Activated T-cell treated with anti-CD3 and anti-CD28 coated beads, Interleukin-2, amount 50 U/mL, for 72 hours (primary cell): ENCODE measurements around the gene GLRA2. TPM values are rescaled to one million over a fixed set of nuclear protein-coding genes. Genes with fewer than 3 reads are reported as not detected.
A peak's percentile ranks its signal among the peaks of the same experiment; 100 is the strongest.
"Not testable (repeated sequence)": the region's sequence is repeated elsewhere in the genome, so short reads cannot be mapped to it uniquely, and the experiment has no call there.

Experiments
- ATAC-seq, 2 donors: fragments of 150-1000 bp; cut with Tn5 transposase; replicated peaks in 1 of 2; 2 replicates each; pipeline ENCODE4 v1.10.0; 2021; ENCODE audit warnings: moderate library complexity in 2 of 2, mild to moderate bottlenecking in 1 of 2
- DNase-seq, 2 donors: peaks; one replicate each; pipeline ENCODE4 v3.0.0; 2021 to 2022; ENCODE audit warnings: mixed read lengths in 1 of 2
- H3K27ac Mint-ChIP-seq: one replicate; pipeline ENCODE4 v1.8.0; 2022; ENCODE audit warnings: mild to moderate bottlenecking, moderate library complexity, mixed read lengths
- H3K27me3 Mint-ChIP-seq: one replicate; pipeline ENCODE4 v1.8.0; 2022; ENCODE audit warnings: low read depth, mixed read lengths
- H3K36me3 Mint-ChIP-seq, 2 donors: one replicate each; pipeline ENCODE4 v1.8.0; 2022; ENCODE audit warnings: mixed read lengths in 2 of 2, mild to moderate bottlenecking in 1 of 2; ENCODE audit not compliant: insufficient read depth in 2 of 2
- H3K4me1 Mint-ChIP-seq: one replicate; pipeline ENCODE4 v1.8.0; 2022; ENCODE audit warnings: low read depth, mixed read lengths
- H3K4me3 Mint-ChIP-seq, 2 donors: one replicate each; pipeline ENCODE4 v1.8.0; 2022; ENCODE audit warnings: mild to moderate bottlenecking in 2 of 2, mixed read lengths in 2 of 2, moderate library complexity in 2 of 2
- H3K9me3 Mint-ChIP-seq, 2 donors: one replicate each; pipeline ENCODE4 v1.8.0; 2022; ENCODE audit warnings: mixed read lengths in 2 of 2
- total RNA-seq, 2 donors: library from RNA; stranded (reverse); gene quantifications; one replicate each; pipeline ENCODE4 v1.2.3, GENCODE V29; 2022

The GLRA2 gene
- total RNA-seq, 2 donors from 2014 or later = not detected

GRCh38 chrX:14688331-14688730 is 159.0 kb downstream of the GLRA2 start:
- DNase-seq, H3K9me3 Mint-ChIP-seq, H3K4me3 Mint-ChIP-seq, ATAC-seq, H3K4me1 Mint-ChIP-seq, H3K27ac Mint-ChIP-seq, H3K36me3 Mint-ChIP-seq: not testable (repeated sequence)
- peaks cover 15% of the 10 kb centered on the region for H3K27me3 Mint-ChIP-seq

- DNase-seq = no peak
- peaks cover 0 to 6% of the 10 kb centered on the region in 2 donors for H3K9me3 Mint-ChIP-seq
- no peak overlapping the region for H3K27ac Mint-ChIP-seq
- peaks cover 26% of the 10 kb centered on the region for H3K27me3 Mint-ChIP-seq
- no peak for ATAC-seq
- no peaks in the 10 kb centered on the region for H3K4me1 Mint-ChIP-seq
- H3K4me3 Mint-ChIP-seq = no peak overlapping the region
- H3K36me3 Mint-ChIP-seq = peaks cover 0 to 4% of the 10 kb centered on the region in 2 donors
Observed at GRCh38 chrX:14690553-14690952, 161.2 kb downstream of the GLRA2 start.

GRCh38 chrX:14694611-14695010 is 165.3 kb downstream of the GLRA2 start:
- Mint-ChIP-seq H3K36me3 (no peaks in the 10 kb centered on the region), H3K9me3 (peaks cover 0 to 9% of the 10 kb centered on the region in 2 donors), H3K27ac (no peak overlapping the region), H3K4me3 (no peak overlapping the region), H3K27me3 (peaks cover 38% of the 10 kb centered on the region), H3K4me1 (no peaks in the 10 kb centered on the region)
- ATAC-seq (no peak), DNase-seq (no peak)

GRCh38 chrX:14697451-14697850 is 168.1 kb downstream of the GLRA2 start:
- H3K36me3 Mint-ChIP-seq = no peaks in the 10 kb centered on the region
- ATAC-seq = peak; percentile 47 to 50
- DNase-seq = peak; percentile 15 to 28
- H3K27ac Mint-ChIP-seq = no peak overlapping the region
- H3K4me3 Mint-ChIP-seq = no peak overlapping the region
- H3K4me1 Mint-ChIP-seq = no peaks in the 10 kb centered on the region
- peaks cover 0 to 7% of the 10 kb centered on the region in 2 donors for H3K9me3 Mint-ChIP-seq
- peaks cover 25% of the 10 kb centered on the region for H3K27me3 Mint-ChIP-seq

GRCh38 chrX:14698790-14699189 is 169.5 kb downstream of the GLRA2 start:
- H3K4me1 Mint-ChIP-seq = no peaks in the 10 kb centered on the region
- no peak for DNase-seq
- H3K9me3 Mint-ChIP-seq = peaks cover 0 to 7% of the 10 kb centered on the region in 2 donors
- H3K36me3 Mint-ChIP-seq = no peaks in the 10 kb centered on the region
- H3K27ac Mint-ChIP-seq = no peak overlapping the region
- ATAC-seq = no peak
- peaks cover 23% of the 10 kb centered on the region for H3K27me3 Mint-ChIP-seq
- H3K4me3 Mint-ChIP-seq = no peak overlapping the region

- ATAC-seq = no peak
- peaks cover 13% of the 10 kb centered on the region for H3K27me3 Mint-ChIP-seq
Observed at GRCh38 chrX:14700982-14701381, 171.6 kb downstream of the GLRA2 start.

GRCh38 chrX:14702145-14702544 is 172.8 kb downstream of the GLRA2 start:
- no peaks in the 10 kb centered on the region for H3K4me1 Mint-ChIP-seq
- DNase-seq = no peak
- no peaks in the 10 kb centered on the region for H3K36me3 Mint-ChIP-seq
- H3K27me3 Mint-ChIP-seq = peaks cover 6% of the 10 kb centered on the region
- ATAC-seq = no peak
- no peak overlapping the region for H3K27ac Mint-ChIP-seq
- H3K9me3 Mint-ChIP-seq = no peaks in the 10 kb centered on the region
- no peak overlapping the region for H3K4me3 Mint-ChIP-seq

More at GRCh38 chrX:14700982-14701381, 171.6 kb downstream of the GLRA2 start:
- no peak for DNase-seq
- Mint-ChIP-seq H3K4me3 (no peak overlapping the region), H3K27ac (no peak overlapping the region), H3K36me3 (no peaks in the 10 kb centered on the region), H3K9me3 (peaks cover 0 to 3% of the 10 kb centered on the region in 2 donors), H3K4me1 (no peaks in the 10 kb centered on the region)

GRCh38 chrX:14712096-14712495 is 182.8 kb downstream of the GLRA2 start:
- Mint-ChIP-seq H3K4me3 (no peak overlapping the region), H3K27ac (no peak overlapping the region), H3K27me3 (peaks cover 12% of the 10 kb centered on the region), H3K9me3 (no peaks in the 10 kb centered on the region), H3K4me1 (no peaks in the 10 kb centered on the region), H3K36me3 (no peaks in the 10 kb centered on the region)
- ATAC-seq = no peak
- DNase-seq = no peak

GRCh38 chrX:14717949-14718348 is 188.6 kb downstream of the GLRA2 start:
- H3K9me3 Mint-ChIP-seq = no peaks in the 10 kb centered on the region
- no peak overlapping the region for H3K4me3 Mint-ChIP-seq
- H3K27me3 Mint-ChIP-seq = peaks cover 9% of the 10 kb centered on the region
- no peak overlapping the region for H3K27ac Mint-ChIP-seq
- ATAC-seq (peak in 1 of 2 donors; percentile 53), DNase-seq (no peak)
- H3K36me3 Mint-ChIP-seq = no peaks in the 10 kb centered on the region
- H3K4me1 Mint-ChIP-seq = no peaks in the 10 kb centered on the region

- peaks cover 5% of the 10 kb centered on the region for H3K27me3 Mint-ChIP-seq
- no peak overlapping the region for H3K4me3 Mint-ChIP-seq
- peak in 1 of 2 donors; percentile 13 for ATAC-seq
- H3K4me1 Mint-ChIP-seq = no peaks in the 10 kb centered on the region
- DNase-seq = no peak
- no peak overlapping the region for H3K27ac Mint-ChIP-seq
- no peaks in the 10 kb centered on the region for H3K9me3 Mint-ChIP-seq
- H3K36me3 Mint-ChIP-seq = no peaks in the 10 kb centered on the region
Observed at GRCh38 chrX:14718403-14718802, 189.1 kb downstream of the GLRA2 start.

GRCh38 chrX:14729058-14729457 is 199.7 kb downstream of the GLRA2 start:
- Mint-ChIP-seq H3K36me3 (no peaks in the 10 kb centered on the region), H3K9me3 (no peaks in the 10 kb centered on the region), H3K27ac (no peak overlapping the region), H3K4me1 (no peaks in the 10 kb centered on the region), H3K27me3 (peaks cover 7% of the 10 kb centered on the region), H3K4me3 (no peak overlapping the region)
- ATAC-seq (no peak), DNase-seq (no peak)

- Mint-ChIP-seq H3K4me3 (no peak overlapping the region), H3K4me1 (no peaks in the 10 kb centered on the region), H3K9me3 (peaks cover 0 to 7% of the 10 kb centered on the region in 2 donors), H3K27ac (no peak overlapping the region), H3K36me3 (peaks cover 0 to 2% of the 10 kb centered on the region in 2 donors), H3K27me3 (peaks cover 21% of the 10 kb centered on the region)
- DNase-seq = no peak
- no peak for ATAC-seq
Observed at GRCh38 chrX:14738643-14739042, 209.3 kb downstream of the GLRA2 start.

- H3K9me3 Mint-ChIP-seq = no peaks in the 10 kb centered on the region
- ATAC-seq = no peak
- no peak overlapping the region for H3K27ac Mint-ChIP-seq
- peaks cover 6% of the 10 kb centered on the region for H3K27me3 Mint-ChIP-seq
- no peaks in the 10 kb centered on the region for H3K4me1 Mint-ChIP-seq
- H3K4me3 Mint-ChIP-seq = no peak overlapping the region
- DNase-seq = no peak
- no peaks in the 10 kb centered on the region for H3K36me3 Mint-ChIP-seq
Observed at GRCh38 chrX:14753441-14753840, 224.1 kb downstream of the GLRA2 start.

- Mint-ChIP-seq H3K27me3 (no peaks in the 10 kb centered on the region), H3K4me1 (no peaks in the 10 kb centered on the region), H3K27ac (no peak overlapping the region), H3K9me3 (peaks cover 0 to 4% of the 10 kb centered on the region in 2 donors), H3K36me3 (peaks cover 0 to 1% of the 10 kb centered on the region in 2 donors), H3K4me3 (no peak overlapping the region)
- no peak for ATAC-seq
- no peak for DNase-seq
Observed at GRCh38 chrX:14758029-14758491, 228.7 kb downstream of the GLRA2 start.
